CD4-positive, alpha-beta T cell treated with Interleukin-21 for 1 hour (primary cell): ENCODE measurements around the gene EVC2.
"Not testable (repeated sequence)": the region's sequence is repeated elsewhere in the genome, so short reads cannot be mapped to it uniquely, and the experiment has no call there.

ENCODE experiments used
- DNase-seq: peaks from one replicate; pipeline ENCODE4 v3.0.0-alpha.2; 2020

EVC2 gene

GRCh38 chr4:5746250-5746649 is 37.9 kb upstream of the EVC2 start:
- DNase-seq: no peak

- DNase-seq: no peak
These were observed 34.6 kb upstream of the EVC2 start for GRCh38 chr4:5742968-5743367.

GRCh38 chr4:5742388-5742787 is 34.0 kb upstream of the EVC2 start:
- DNase-seq: no peak

- no peak for DNase-seq
These were observed 29.7 kb upstream of the EVC2 start for GRCh38 chr4:5738061-5738460.

GRCh38 chr4:5735463-5735862 is 27.1 kb upstream of the EVC2 start:
- DNase-seq: no peak

GRCh38 chr4:5734853-5735252 is 26.5 kb upstream of the EVC2 start:
- DNase-seq: no peak

- DNase-seq: no peak
These were observed 23.8 kb upstream of the EVC2 start for GRCh38 chr4:5732158-5732557.

GRCh38 chr4:5730993-5731990 is 22.9 kb upstream of the EVC2 start:
- DNase-seq: no peak

GRCh38 chr4:5730436-5730835 is 22.1 kb upstream of the EVC2 start:
- DNase-seq: no peak

- not testable (repeated sequence) for DNase-seq
These were observed 20.1 kb upstream of the EVC2 start for GRCh38 chr4:5728412-5728811.

- DNase-seq: no peak
These were observed 16.0 kb upstream of the EVC2 start for GRCh38 chr4:5724377-5724776.

GRCh38 chr4:5722328-5722727 is 14.0 kb upstream of the EVC2 start:
- DNase-seq: no peak

GRCh38 chr4:5721923-5722322 is 13.6 kb upstream of the EVC2 start:
- DNase-seq: no peak

GRCh38 chr4:5720980-5721379 is 12.6 kb upstream of the EVC2 start:
- no peak for DNase-seq

GRCh38 chr4:5720157-5720850 is 11.9 kb upstream of the EVC2 start:
- no peak for DNase-seq

GRCh38 chr4:5719350-5720055 is 11.1 kb upstream of the EVC2 start:
- DNase-seq: no peak

GRCh38 chr4:5718411-5718810 is 10.1 kb upstream of the EVC2 start:
- no peak for DNase-seq

- DNase-seq: no peak
These were observed 9.2 kb upstream of the EVC2 start for GRCh38 chr4:5717449-5718158.

GRCh38 chr4:5716391-5716790 is 8.0 kb upstream of the EVC2 start:
- no peak for DNase-seq

- DNase-seq: no peak
These were observed 7.0 kb upstream of the EVC2 start for GRCh38 chr4:5715357-5715756.

GRCh38 chr4:5713861-5714260 is 5.5 kb upstream of the EVC2 start:
- DNase-seq: no peak

GRCh38 chr4:5712931-5713330 is 4.6 kb upstream of the EVC2 start:
- DNase-seq: no peak

- no peak for DNase-seq
These were observed 4.2 kb upstream of the EVC2 start for GRCh38 chr4:5712517-5712916.
